ENCODE results near the gene KCNJ9. TPM values are rescaled to one million over a fixed set of nuclear protein-coding genes. Genes with fewer than 3 reads are reported as not detected.

KCNJ9 gene
- total and polyA plus RNA-seq, 2 of the 4 experiments (the other 2 are of a cell fraction) = not detected

- in situ Hi-C loops (cut with MboI; ENCODE audit: low sequenced_read_pairs) = no loop called here
- Histone ChIP-seq H3K56ac (ENCODE audit: extremely low read depth, insufficient read depth, low read length) (no peak overlapping the region), H2BK20ac (ENCODE audit: low read depth, low read length) (no peak overlapping the region), H3K23ac (ENCODE audit: low read depth, low read length) (no peak overlapping the region), H4K5ac (ENCODE audit: low read depth, low read length) (no peak overlapping the region), H3K9ac (ENCODE audit: low read depth, low read length) (no peak overlapping the region), H3K18ac (ENCODE audit: low read depth, low read length) (no peak overlapping the region), H3K36me3 (ENCODE audit: control insufficient read depth, insufficient read depth, low read length) (no peaks in the 10 kb centered on the region), H3K9me1 (ENCODE audit: insufficient read depth, low read length) (peaks cover 15% of the 10 kb centered on the region), H3K4me3 (ENCODE audit: insufficient read depth, low read depth, low read length) (no peak overlapping the region), H2AK5ac (ENCODE audit: low read depth, low read length) (no peak overlapping the region), H4K20me1 (ENCODE audit: insufficient read depth, low read length) (no peaks in the 10 kb centered on the region), H3K9me3 (ENCODE audit: control insufficient read depth, insufficient read depth, low read length) (no peaks in the 10 kb centered on the region), H2AFZ (replicated peaks; ENCODE audit: low read length, poor library complexity) (no peak overlapping the region), H3K79me1 (ENCODE audit: low read depth in 1 of 2, low read length in 2 of 2) (no peaks in the 10 kb centered on the region), H3K27me3 (ENCODE audit: control insufficient read depth, insufficient read depth, low read length) (peaks cover 22% of the 10 kb centered on the region), H2BK120ac (ENCODE audit: low read depth, low read length) (no peak overlapping the region), H2BK5ac (ENCODE audit: low read depth, low read length, poor library complexity, severe bottlenecking) (no peak overlapping the region), H3K4me1 (ENCODE audit: control insufficient read depth, insufficient read depth, low read length) (peaks cover 9% of the 10 kb centered on the region), H4K8ac (ENCODE audit: low read depth in 2 of 2, low read length in 2 of 2) (no peak overlapping the region), H2AK9ac (replicated peaks; ENCODE audit: low read depth, low read length, poor library complexity) (no peak overlapping the region), H2BK15ac (ENCODE audit: low read depth, low read length) (no peak overlapping the region), H3K14ac (replicated peaks; ENCODE audit: low read depth, low read length) (no peak overlapping the region), H4K91ac (ENCODE audit: insufficient read depth, low read depth, low read length) (no peak overlapping the region), H3K4ac (ENCODE audit: low read depth, low read length) (no peak overlapping the region), H3K4me2 (ENCODE audit: low read depth, low read length) (no peak overlapping the region), H3K27ac (ENCODE audit: insufficient read depth, low read length) (no peak overlapping the region)
- dilution Hi-C loops (cut with HindIII; ENCODE audit: low sequenced_read_pairs, unreplicated experiment) = no loop called here
- ChIA-PET POLR2A (ENCODE audit: unreplicated experiment) (no interaction called here), CTCF (interaction anchor here (1.4 kb wide), 1 partner anchor 13 kb away, joined by 3 read pairs; no protein-coding TSS in a partner anchor)
- WGBS, 2 experiments (ENCODE audit: extremely low coverage in 2 of 2, insufficient read length in 1 of 2) = no CpG with 5 or more reads among the region's 3 CpGs
- DNase-seq (no peak), ATAC-seq (ENCODE audit: low read depth) (no peak)
- intact Hi-C loops (cut with micrococcal nuclease) = no loop called here
- TF ChIP-seq MAFK (IDR thresholded peaks at IDR 0.05; ENCODE audit: low read depth, low read length) (peak; percentile 41), FOS (IDR thresholded peaks at IDR 0.05; ENCODE audit: low read depth, low read length) (no peak)
- BruUV-seq (replicated peaks) = no TSS peak
Observed at GRCh38 chr1:160129558-160129957, 48.2 kb downstream of the KCNJ9 start.

Data from IMR-90 (cell line).